Renal pelvis (tissue), 12 donors: ENCODE data around the gene ZNF134. TPM values are rescaled to one million over a fixed set of nuclear protein-coding genes. Genes with fewer than 3 reads are reported as not detected.

Experiments used
- DNase-seq: peaks from one replicate; pipeline ENCODE4 v3.0.0-alpha.2; 2013
- long read RNA-seq, 16 experiments: transcript quantifications; one replicate each; lab custom pipeline, GENCODE V29; 2026
- polyA plus RNA-seq, 3 donors: library from polyadenylated mRNA; unstranded; fragments of 120-200 nt; gene quantifications; one replicate each; pipeline ENCODE4 v1.2.1, GENCODE V29; 2013; ENCODE audit not compliant: insufficient read length in 3 of 3

Gene ZNF134
- 10 to 100 TPM; 25.9 to 30.7 (median 27.7) TPM for polyA plus RNA-seq
- long read RNA-seq, donor 1, full-length matches to known transcripts: 11 of 11 reads
- long read RNA-seq, donor 1, partial matches to known transcripts: 0 of 11 reads
- long read RNA-seq, donor 1, other reads (novel, unspliced or antisense): 0 of 11 reads
- long read RNA-seq, donor 2, full-length matches to known transcripts: 15 of 15 reads
- long read RNA-seq, donor 2, partial matches to known transcripts: 0 of 15 reads
- long read RNA-seq, donor 2, other reads (novel, unspliced or antisense): 0 of 15 reads
- long read RNA-seq, donor 3, full-length matches to known transcripts: 16 of 16 reads
- long read RNA-seq, donor 3, partial matches to known transcripts: 0 of 16 reads
- long read RNA-seq, donor 3, other reads (novel, unspliced or antisense): 0 of 16 reads
- long read RNA-seq, donor 4, full-length matches to known transcripts: 11 of 11 reads
- long read RNA-seq, donor 4, partial matches to known transcripts: 0 of 11 reads
- long read RNA-seq, donor 4, other reads (novel, unspliced or antisense): 0 of 11 reads
- long read RNA-seq, donor 5, full-length matches to known transcripts: 6 of 6 reads
- long read RNA-seq, donor 5, partial matches to known transcripts: 0 of 6 reads
- long read RNA-seq, donor 5, other reads (novel, unspliced or antisense): 0 of 6 reads
- long read RNA-seq, donor 6, full-length matches to known transcripts: 9 of 16 reads
- long read RNA-seq, donor 6, partial matches to known transcripts: 7 of 16 reads
- long read RNA-seq, donor 6, other reads (novel, unspliced or antisense): 0 of 16 reads
- long read RNA-seq, donor 7, full-length matches to known transcripts: 14 of 14 reads
- long read RNA-seq, donor 7, partial matches to known transcripts: 0 of 14 reads
- long read RNA-seq, donor 7, other reads (novel, unspliced or antisense): 0 of 14 reads
- long read RNA-seq, donor 8, full-length matches to known transcripts: 5 of 5 reads
- long read RNA-seq, donor 8, partial matches to known transcripts: 0 of 5 reads
- long read RNA-seq, donor 8, other reads (novel, unspliced or antisense): 0 of 5 reads
- long read RNA-seq, donor 9, full-length matches to known transcripts: 18 of 18 reads
- long read RNA-seq, donor 9, partial matches to known transcripts: 0 of 18 reads
- long read RNA-seq, donor 9, other reads (novel, unspliced or antisense): 0 of 18 reads
- long read RNA-seq, donor 10, full-length matches to known transcripts: 15 of 15 reads
- long read RNA-seq, donor 10, partial matches to known transcripts: 0 of 15 reads
- long read RNA-seq, donor 10, other reads (novel, unspliced or antisense): 0 of 15 reads
- long read RNA-seq, donor 11, full-length matches to known transcripts: 6 of 6 reads
- long read RNA-seq, donor 11, partial matches to known transcripts: 0 of 6 reads
- long read RNA-seq, donor 11, other reads (novel, unspliced or antisense): 0 of 6 reads
- long read RNA-seq, donor 12, full-length matches to known transcripts: 21 of 21 reads
- long read RNA-seq, donor 12, partial matches to known transcripts: 0 of 21 reads
- long read RNA-seq, donor 12, other reads (novel, unspliced or antisense): 0 of 21 reads
- long read RNA-seq, donor 13, full-length matches to known transcripts: 3 of 3 reads
- long read RNA-seq, donor 13, partial matches to known transcripts: 0 of 3 reads
- long read RNA-seq, donor 13, other reads (novel, unspliced or antisense): 0 of 3 reads
- long read RNA-seq, donor 14, full-length matches to known transcripts: 15 of 15 reads
- long read RNA-seq, donor 14, partial matches to known transcripts: 0 of 15 reads
- long read RNA-seq, donor 14, other reads (novel, unspliced or antisense): 0 of 15 reads
- long read RNA-seq, donor 15, full-length matches to known transcripts: 13 of 13 reads
- long read RNA-seq, donor 15, partial matches to known transcripts: 0 of 13 reads
- long read RNA-seq, donor 15, other reads (novel, unspliced or antisense): 0 of 13 reads
- long read RNA-seq, donor 16, full-length matches to known transcripts: 14 of 14 reads
- long read RNA-seq, donor 16, partial matches to known transcripts: 0 of 14 reads
- long read RNA-seq, donor 16, other reads (novel, unspliced or antisense): 0 of 14 reads

- DNase-seq: peak; percentile 94
These were observed at the start of gene ZNF134 for GRCh38 chr19:57613941-57614743. TSS of gene ZNF134 (plus strand) at chr19:57614242. CDS start at chr19:57619469, 5,227 bp downstream.

GRCh38 chr19:57566396-57567265, 47.4 kb upstream of the ZNF134 start:
- DNase-seq: no peak

- no peak for DNase-seq
These were observed 43.3 kb upstream of the ZNF134 start for GRCh38 chr19:57570707-57571106.

GRCh38 chr19:57572415-57572947, 41.6 kb upstream of the ZNF134 start:
- no peak for DNase-seq

- no peak for DNase-seq
These were observed 37.4 kb upstream of the ZNF134 start for GRCh38 chr19:57576661-57577060.

- DNase-seq: peak; percentile 99
These were observed 35.4 kb upstream of the ZNF134 start, which contains the start of gene ZNF416 for GRCh38 chr19:57578487-57579205. TSS of gene ZNF416 (minus strand) at chr19:57578911. CDS start at chr19:57578704, 207 bp downstream.

- DNase-seq: no peak
These were observed 30.9 kb upstream of the ZNF134 start for GRCh38 chr19:57583104-57583520.

- DNase-seq: peak; percentile 98
These were observed 30.3 kb upstream of the ZNF134 start, which contains the start of gene ZIK1 for GRCh38 chr19:57583521-57584416. TSS of gene ZIK1 (plus strand) at chr19:57584145. CDS start at chr19:57584357, 212 bp downstream.

- DNase-seq: no peak
These were observed 26.5 kb upstream of the ZNF134 start for GRCh38 chr19:57587529-57587928.

GRCh38 chr19:57599377-57599760, 14.7 kb upstream of the ZNF134 start:
- DNase-seq: no peak

- peak; percentile 94 for DNase-seq
These were observed 14.2 kb upstream of the ZNF134 start, which contains the start of gene ZNF530 for GRCh38 chr19:57599761-57600383. TSS of gene ZNF530 (plus strand) at chr19:57599885. CDS start at chr19:57604346, 4,461 bp downstream.

GRCh38 chr19:57606931-57607330, 7.1 kb upstream of the ZNF134 start:
- no peak for DNase-seq

GRCh38 chr19:57611113-57611512, 2.9 kb upstream of the ZNF134 start:
- DNase-seq: no peak

- no peak for DNase-seq
These were observed 1.3 kb downstream of the ZNF134 start for GRCh38 chr19:57615346-57615745.
